Muscle of leg (tissue), 11 donors: ENCODE measurements around the gene SNORC. TPM values are rescaled to one million over a fixed set of nuclear protein-coding genes. Genes with fewer than 3 reads are reported as not detected.
"Not testable (repeated sequence)": the region's sequence is repeated elsewhere in the genome, so short reads cannot be mapped to it uniquely, and the experiment has no call there.

Experiments
- DNase-seq: peaks from one replicate; pipeline ENCODE4 v3.0.0; 2013
- H3K27ac ChIP-seq: one replicate; pipeline ENCODE4 v1.5.1; 2013; ENCODE audit warnings: mild to moderate bottlenecking, low read length, control low read depth
- H3K27me3 ChIP-seq: one replicate; pipeline ENCODE4 v1.6.1; 2013; ENCODE audit warnings: low read length; ENCODE audit not compliant: control insufficient read depth, insufficient read depth
- H3K36me3 ChIP-seq: one replicate; pipeline ENCODE4 v1.6.1; 2013; ENCODE audit warnings: low read length; ENCODE audit not compliant: control insufficient read depth, insufficient read depth
- H3K4me1 ChIP-seq: one replicate; pipeline ENCODE4 v1.6.1; 2013; ENCODE audit warnings: low read length; ENCODE audit not compliant: control insufficient read depth, insufficient read depth
- H3K4me3 ChIP-seq: one replicate; pipeline ENCODE4 v1.5.1; 2013; ENCODE audit warnings: low read length, control low read depth
- H3K9me3 ChIP-seq: replicated peaks from 2 replicates; pipeline ENCODE4 v1.6.1; 2013; ENCODE audit warnings: low read depth, low read length; ENCODE audit not compliant: control insufficient read depth
- WGBS: methylation state at CpG from one replicate; pipeline ENCODE4 v1.1.5; 2013; ENCODE audit warnings: missing lambda C conversion rate; ENCODE audit not compliant: insufficient coverage; 5-methylcytosine and 5-hydroxymethylcytosine counted together
- polyA plus RNA-seq, 8 donors: library from polyadenylated mRNA; unstranded; fragments of 120-200 nt; gene quantifications; one replicate each; pipeline versions ENCODE4 v1.2.1 to v1.2.3, GENCODE V29; 2013; ENCODE audit warnings: inconsistent platforms in 1 of 8, low replicate concordance in 1 of 8; ENCODE audit not compliant: insufficient read length in 8 of 8, insufficient read depth in 1 of 8
- total RNA-seq: library from RNA; stranded (reverse); fragments of 120-200 nt; gene quantifications from one replicate; pipeline ENCODE4 v1.2.4, GENCODE V29; 2013

SNORC gene
- total and polyA plus RNA-seq, 9 donors = 0.56 to 2.3 (median 1.5) TPM

DNA sequence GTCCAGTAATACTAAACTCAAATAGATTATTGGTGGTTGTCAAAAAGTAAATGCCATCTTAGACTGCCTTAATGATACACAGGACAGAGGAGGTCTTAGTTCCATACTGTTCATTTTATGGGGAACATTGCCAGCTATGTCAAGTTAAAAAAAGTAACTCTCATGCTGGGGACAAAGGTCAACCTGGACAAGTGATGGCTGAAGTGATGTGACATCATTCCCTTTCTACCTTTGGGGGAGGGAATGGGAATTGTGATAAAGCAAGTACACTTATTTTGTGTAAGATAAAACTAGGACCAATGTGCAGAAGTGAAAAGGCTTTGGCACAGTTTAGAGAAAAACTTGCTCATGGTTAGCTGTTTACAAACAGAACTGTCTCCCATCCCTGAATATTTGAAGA lies 24.0 kb upstream of the SNORC start:
- no peak for DNase-seq
- Histone ChIP-seq H3K36me3 (peaks cover 57% of the 10 kb centered on the region), H3K4me3 (no peak overlapping the region), H3K4me1 (no peaks in the 10 kb centered on the region), H3K9me3 (no peaks in the 10 kb centered on the region), H3K27me3 (no peaks in the 10 kb centered on the region), H3K27ac (no peak overlapping the region)

DNA sequence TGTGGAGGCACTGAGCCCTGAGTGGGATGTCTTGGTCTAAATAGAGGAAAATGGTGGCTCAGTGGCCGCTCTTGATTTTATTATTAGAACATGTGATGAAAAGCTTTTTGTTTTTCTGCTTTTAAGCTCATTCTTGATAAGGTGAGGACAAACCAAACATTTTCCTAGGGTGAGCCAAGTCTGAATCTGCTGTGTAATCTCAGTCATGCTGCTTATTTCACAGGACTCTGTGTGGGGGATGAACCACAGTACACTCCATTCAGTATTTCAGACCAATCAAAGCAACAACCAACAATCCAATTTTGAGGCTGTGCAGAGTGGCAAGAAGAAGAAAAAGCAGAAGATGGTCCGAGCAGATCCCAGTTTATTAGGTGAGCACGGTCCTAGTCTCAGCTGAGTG lies 20.0 kb upstream of the SNORC start:
- H3K9me3 ChIP-seq = no peaks in the 10 kb centered on the region
- H3K4me1 ChIP-seq = no peaks in the 10 kb centered on the region
- H3K4me3 ChIP-seq = no peak overlapping the region
- no peak for DNase-seq
- H3K27ac ChIP-seq = no peak overlapping the region
- H3K27me3 ChIP-seq = no peaks in the 10 kb centered on the region
- H3K36me3 ChIP-seq = peaks cover 44% of the 10 kb centered on the region
- 84% methylated on average over 2 of the region's 3 CpGs for WGBS

DNA sequence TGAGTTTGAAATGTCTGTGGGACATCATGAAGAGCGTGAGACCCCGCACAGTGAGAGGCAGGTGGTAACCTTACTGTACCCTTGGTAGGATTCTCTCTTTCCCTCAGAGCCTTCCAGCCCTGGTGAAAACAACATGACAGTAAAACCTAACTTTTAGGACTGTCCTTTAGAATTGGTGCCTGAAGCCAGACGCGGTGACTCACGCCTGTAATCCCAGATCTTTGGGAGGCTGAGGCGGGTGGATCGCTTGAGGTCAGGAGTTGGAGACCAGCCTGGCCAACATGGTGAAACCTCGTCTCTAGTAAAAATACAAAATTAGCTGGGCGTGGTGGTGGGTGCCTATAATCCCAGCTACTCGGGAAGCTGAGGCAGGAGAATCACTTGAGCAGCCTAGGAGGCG lies 18.0 kb upstream of the SNORC start:
- peaks cover 41% of the 10 kb centered on the region for H3K36me3 ChIP-seq
- not testable (repeated sequence) for H3K4me1 ChIP-seq, DNase-seq, H3K9me3 ChIP-seq, H3K27ac ChIP-seq, H3K27me3 ChIP-seq, H3K4me3 ChIP-seq
- whole genome bisulfite sequencing = 86% methylated on average over 10 of the region's 11 CpGs

DNA sequence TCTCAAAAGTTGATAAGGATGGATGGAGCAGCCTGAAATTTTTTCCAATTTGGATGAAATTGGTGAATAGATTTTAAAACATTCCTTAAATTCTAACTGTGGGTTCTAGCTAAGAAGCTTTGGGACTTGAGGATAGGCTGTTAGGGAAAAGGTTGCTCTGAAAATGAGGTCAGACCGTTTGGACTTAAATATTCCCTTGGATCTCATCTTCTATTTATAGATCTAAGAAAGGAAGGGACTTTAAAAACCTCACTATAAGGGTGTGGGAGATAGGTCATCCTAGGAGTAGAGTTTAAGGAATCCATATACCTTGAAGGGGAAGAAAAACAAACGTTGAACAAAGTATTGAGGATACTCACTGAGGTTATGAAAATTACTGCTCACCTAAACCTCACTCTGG lies 17.4 kb upstream of the SNORC start:
- H3K4me3 ChIP-seq = no peak overlapping the region
- no peaks in the 10 kb centered on the region for H3K27me3 ChIP-seq
- H3K4me1 ChIP-seq = no peaks in the 10 kb centered on the region
- no peak overlapping the region for H3K27ac ChIP-seq
- no peaks in the 10 kb centered on the region for H3K9me3 ChIP-seq
- no CpG with 5 or more reads among the region's 2 CpGs for WGBS
- no peak for DNase-seq
- peaks cover 44% of the 10 kb centered on the region for H3K36me3 ChIP-seq

DNA sequence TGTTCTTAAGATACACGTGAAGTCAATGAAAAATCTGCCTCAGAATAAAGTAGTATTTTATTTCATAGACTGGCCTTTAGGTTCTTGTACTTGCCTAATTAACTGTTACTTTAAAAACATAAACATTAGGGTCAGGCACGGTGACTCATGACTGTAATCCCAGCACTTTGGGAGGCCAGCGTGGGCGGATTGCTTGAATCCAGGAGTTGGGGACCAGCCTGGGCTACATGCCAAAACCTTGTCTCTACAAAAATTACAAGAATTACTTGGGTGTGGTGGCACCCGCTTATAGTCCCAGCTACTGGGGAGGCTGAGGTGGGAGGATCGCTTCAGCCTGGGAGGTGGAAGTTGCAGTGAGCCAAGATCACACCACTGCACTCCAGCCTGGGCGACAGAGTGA lies 16.0 kb upstream of the SNORC start:
- no peak for DNase-seq
- Histone ChIP-seq H3K9me3 (no peaks in the 10 kb centered on the region), H3K27me3 (no peaks in the 10 kb centered on the region), H3K36me3 (peaks cover 50% of the 10 kb centered on the region), H3K4me1 (no peaks in the 10 kb centered on the region), H3K4me3 (no peak overlapping the region), H3K27ac (no peak overlapping the region)
- WGBS = no CpG with 5 or more reads among the region's 7 CpGs

DNA sequence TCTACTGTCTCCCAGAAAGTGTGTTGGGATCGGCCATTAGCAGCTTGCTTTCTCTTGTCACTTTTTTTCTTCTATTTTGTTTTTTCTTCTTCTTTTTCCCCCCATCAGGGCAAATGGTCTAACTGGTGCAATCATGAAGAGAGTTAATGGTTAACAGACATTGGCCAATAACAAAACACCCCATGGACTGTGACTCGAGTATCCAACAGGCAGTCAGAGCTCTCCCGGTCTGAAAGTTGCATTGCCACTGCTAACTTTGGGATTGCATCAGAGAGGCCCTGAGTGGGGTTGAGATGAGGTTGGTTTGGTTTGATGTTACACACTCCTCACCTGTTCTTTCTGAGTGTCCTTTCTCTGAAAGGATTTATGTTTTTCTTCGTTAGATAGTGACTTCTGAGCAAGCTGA lies 12.9 kb upstream of the SNORC start:
- Histone ChIP-seq H3K27ac (no peak overlapping the region), H3K9me3 (no peaks in the 10 kb centered on the region), H3K4me1 (no peaks in the 10 kb centered on the region), H3K4me3 (no peak overlapping the region), H3K36me3 (peaks cover 50% of the 10 kb centered on the region), H3K27me3 (no peaks in the 10 kb centered on the region)
- no CpG with 5 or more reads among the region's 4 CpGs for WGBS
- no peak for DNase-seq

DNA sequence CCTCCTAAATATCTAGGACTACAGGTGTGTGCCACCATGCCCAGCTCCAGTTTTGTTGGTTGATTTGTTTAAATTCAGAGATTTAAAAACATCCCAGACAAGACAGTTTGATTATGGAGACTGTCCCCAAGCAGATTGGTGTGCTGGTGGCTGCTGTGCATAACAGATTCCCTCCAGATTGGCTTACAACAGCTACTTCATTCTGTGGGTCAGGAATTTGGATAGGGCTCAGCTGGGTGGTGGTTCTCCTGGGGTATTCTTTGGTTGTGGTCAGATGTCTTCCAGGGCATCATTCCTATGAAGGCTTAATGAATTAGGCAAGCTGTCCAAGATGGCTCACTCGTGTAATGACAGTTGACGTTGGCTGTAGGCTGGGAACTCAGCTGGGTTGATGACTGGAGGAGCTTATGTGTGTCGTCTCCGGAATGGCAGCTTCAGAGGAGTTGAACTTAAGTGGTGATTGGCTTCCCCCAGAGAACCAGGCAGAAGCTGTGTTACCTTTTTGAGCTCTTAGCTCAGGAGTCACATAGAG lies 10.6 kb upstream of the SNORC start:
- H3K27me3 ChIP-seq = no peaks in the 10 kb centered on the region
- no peak overlapping the region for H3K27ac ChIP-seq
- no peaks in the 10 kb centered on the region for H3K4me1 ChIP-seq
- H3K4me3 ChIP-seq = no peak overlapping the region
- no peak for DNase-seq
- no peaks in the 10 kb centered on the region for H3K9me3 ChIP-seq
- WGBS = 88% methylated on average over 4 of the region's 4 CpGs
- peaks cover 50% of the 10 kb centered on the region for H3K36me3 ChIP-seq

DNA sequence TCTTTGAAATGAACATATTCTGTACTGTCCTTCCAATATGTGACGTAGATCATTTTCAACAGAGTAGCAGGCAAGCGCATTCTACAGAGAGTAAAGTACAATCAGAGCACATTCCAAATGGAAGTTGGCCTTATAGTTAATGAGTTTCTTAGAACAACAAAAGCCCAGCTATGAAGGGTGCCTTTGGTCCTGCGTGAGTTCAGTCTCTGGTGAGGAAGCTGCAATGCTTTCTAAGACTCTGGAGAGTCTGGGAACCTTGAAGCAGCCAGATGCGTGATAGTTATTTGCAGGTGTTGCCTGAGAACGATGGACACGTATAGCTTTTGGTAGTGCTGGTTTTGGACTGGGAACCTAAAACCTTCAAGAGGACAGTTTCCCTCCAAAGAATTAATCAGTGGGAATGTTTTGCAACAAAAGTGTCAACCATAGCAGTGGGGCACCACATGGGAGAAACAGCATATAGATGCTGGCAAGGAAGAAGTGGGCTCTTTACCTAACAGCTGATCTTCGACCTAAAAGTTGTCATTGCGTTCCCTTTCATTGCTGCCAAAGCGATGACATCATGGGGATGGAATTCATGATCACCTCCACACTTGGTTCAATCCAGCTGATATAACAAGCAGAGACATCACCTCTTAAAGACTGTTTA lies 9.3 kb upstream of the SNORC start:
- Histone ChIP-seq H3K4me3 (no peak overlapping the region), H3K4me1 (no peaks in the 10 kb centered on the region), H3K9me3 (no peaks in the 10 kb centered on the region), H3K27ac (no peak overlapping the region), H3K27me3 (no peaks in the 10 kb centered on the region), H3K36me3 (peaks cover 50% of the 10 kb centered on the region)
- 75% methylated on average over 5 of the region's 9 CpGs for WGBS
- no peak for DNase-seq

DNA sequence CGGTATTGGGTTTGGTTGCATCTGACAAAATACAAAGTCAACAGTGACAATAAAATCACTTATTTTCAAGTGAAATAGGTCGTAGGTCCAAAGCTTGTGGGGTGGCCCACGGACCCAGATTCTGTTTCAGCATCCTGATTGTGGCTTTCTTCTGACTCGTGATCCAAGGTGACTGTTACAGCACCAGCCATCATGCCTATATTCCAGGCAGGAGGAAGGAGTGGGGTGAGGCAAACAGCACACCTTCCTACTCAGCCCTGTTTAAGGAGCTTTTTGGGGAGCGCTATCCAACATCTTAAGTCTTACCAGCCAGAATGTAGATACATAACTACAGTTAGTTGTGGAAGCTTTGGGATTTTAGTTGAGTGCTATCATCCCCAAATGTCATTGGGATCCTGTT lies 8.7 kb upstream of the SNORC start:
- WGBS = 100% methylated on average over 2 of the region's 5 CpGs
- peaks cover 50% of the 10 kb centered on the region for H3K36me3 ChIP-seq

DNA sequence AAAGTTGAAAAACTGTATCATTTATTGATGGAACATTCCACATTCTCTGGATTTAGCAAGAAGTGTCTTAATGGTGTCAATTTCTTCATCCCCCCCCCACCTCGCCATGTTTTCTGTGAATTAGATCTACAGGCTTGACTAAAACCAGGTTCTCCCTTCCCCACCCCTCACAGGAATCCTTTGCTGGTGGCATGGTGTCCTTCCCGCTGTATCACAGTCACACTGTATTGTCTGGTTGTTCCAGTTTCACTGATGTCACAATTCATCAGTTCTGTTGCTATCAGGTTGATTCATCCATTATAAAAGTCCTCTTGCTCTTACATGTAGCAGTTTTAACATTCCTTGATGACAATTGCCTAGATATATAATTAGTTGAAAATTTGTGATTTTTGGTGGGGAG lies 6.1 kb upstream of the SNORC start:
- H3K4me3 ChIP-seq = no peak overlapping the region
- H3K27ac ChIP-seq = no peak overlapping the region
- H3K27me3 ChIP-seq = no peaks in the 10 kb centered on the region
- H3K36me3 ChIP-seq = peaks cover 24% of the 10 kb centered on the region
- no peaks in the 10 kb centered on the region for H3K4me1 ChIP-seq
- no peak for DNase-seq
- 100% methylated on average over 1 of the region's 2 CpGs for WGBS
- H3K9me3 ChIP-seq = no peaks in the 10 kb centered on the region

More for the DNA sequence above, 8.7 kb upstream of the SNORC start:
- Histone ChIP-seq H3K27me3 (no peaks in the 10 kb centered on the region), H3K4me1 (no peaks in the 10 kb centered on the region), H3K9me3 (no peaks in the 10 kb centered on the region), H3K27ac (no peak overlapping the region), H3K4me3 (no peak overlapping the region)
- no peak for DNase-seq

DNA sequence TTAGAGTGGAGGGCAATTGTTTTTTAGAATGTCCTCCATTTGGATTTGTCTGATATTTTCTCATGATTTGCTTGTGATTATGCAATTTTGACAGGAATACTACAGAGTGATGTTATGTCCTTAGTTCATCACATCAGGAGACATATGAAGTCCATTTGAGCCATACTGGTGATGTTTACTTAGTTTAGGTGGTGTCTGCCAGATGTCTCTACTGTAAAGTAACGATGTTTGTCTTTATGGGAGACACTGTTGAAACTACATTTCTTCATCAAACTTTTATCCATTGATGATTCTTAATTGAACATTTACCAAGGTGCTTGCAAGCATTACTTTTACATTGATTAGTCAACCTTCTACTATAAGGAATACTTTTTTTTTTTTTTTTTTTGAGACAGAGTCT lies 4.9 kb upstream of the SNORC start:
- no peaks in the 10 kb centered on the region for H3K27me3 ChIP-seq
- no CpG with 5 or more reads among the region's 1 CpG for WGBS
- no peak overlapping the region for H3K27ac ChIP-seq
- no peaks in the 10 kb centered on the region for H3K4me1 ChIP-seq
- DNase-seq = no peak
- no peaks in the 10 kb centered on the region for H3K9me3 ChIP-seq
- H3K4me3 ChIP-seq = no peak overlapping the region
- H3K36me3 ChIP-seq = peaks cover 16% of the 10 kb centered on the region
